HG02884 (cell line): ENCODE data around the gene TMEM263.
"Not testable (repeated sequence)": the region's sequence is repeated elsewhere in the genome, so short reads cannot be mapped to it uniquely, and the experiment has no call there.

Experiments
- ATAC-seq: cut with Tn5 transposase; IDR thresholded peaks from one replicate; pipeline ENCODE4 v1.9.1; 2021; ENCODE audit warnings: mild to moderate bottlenecking, moderate library complexity; ENCODE audit not compliant: unreplicated experiment

The TMEM263 gene

GRCh38 chr12:106955377-106956047 is at the start of gene TMEM263:
TSS of gene TMEM263 (plus strand) at chr12:106955907. CDS start at chr12:106967117, 11,210 bp downstream.
- ATAC-seq: peak; percentile 66

DNA sequence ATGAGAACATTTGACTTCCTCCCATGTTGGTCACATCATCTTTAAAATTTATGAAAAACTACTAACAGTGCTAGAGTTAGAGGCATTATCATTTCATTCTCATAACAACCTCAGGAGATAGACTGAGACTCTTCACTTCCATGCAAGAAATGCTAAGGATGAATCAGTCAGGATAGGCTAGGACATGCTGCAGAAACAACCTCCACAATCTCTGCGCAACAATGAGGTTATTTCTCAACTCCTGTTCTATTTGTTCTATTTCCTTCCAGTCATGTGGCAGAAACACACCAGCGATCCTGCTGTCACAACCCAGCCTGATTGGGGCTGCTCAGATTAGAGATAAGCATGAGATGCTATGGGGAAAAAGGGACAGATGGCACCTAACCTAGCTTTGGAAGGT is 49.0 kb upstream of the TMEM263 start:
- no peak for ATAC-seq

- ATAC-seq: no peak
These were observed 48.3 kb upstream of the TMEM263 start for GRCh38 chr12:106907411-106907810.

GRCh38 chr12:106907846-106908245 is 47.9 kb upstream of the TMEM263 start:
- ATAC-seq: no peak

DNA sequence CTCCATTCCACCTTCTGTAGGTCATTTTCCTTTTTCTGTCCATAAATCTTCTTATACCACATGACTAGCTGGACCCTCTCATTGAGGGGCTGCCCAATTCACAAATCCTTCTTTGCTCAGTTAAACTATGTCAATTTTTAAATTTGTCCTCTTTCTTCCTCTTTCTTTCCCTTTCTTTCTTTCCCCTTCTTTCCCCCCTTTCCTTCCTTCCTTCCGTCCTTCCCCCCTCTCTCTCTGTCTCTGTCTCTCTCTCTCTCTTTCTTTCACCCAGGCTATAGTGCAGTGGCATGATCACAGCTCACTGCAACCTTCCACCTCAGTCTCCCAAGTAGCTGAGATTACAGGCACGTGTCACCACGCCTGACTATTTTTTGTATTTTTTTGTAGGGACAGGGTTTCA is 47.1 kb upstream of the TMEM263 start:
- no peak for ATAC-seq

GRCh38 chr12:106910202-106910601 is 45.5 kb upstream of the TMEM263 start:
- ATAC-seq: peak; percentile 75

- ATAC-seq: no peak
These were observed 44.1 kb upstream of the TMEM263 start for GRCh38 chr12:106911581-106911980.

- ATAC-seq: no peak
These were observed 42.3 kb upstream of the TMEM263 start for GRCh38 chr12:106913456-106913855.

DNA sequence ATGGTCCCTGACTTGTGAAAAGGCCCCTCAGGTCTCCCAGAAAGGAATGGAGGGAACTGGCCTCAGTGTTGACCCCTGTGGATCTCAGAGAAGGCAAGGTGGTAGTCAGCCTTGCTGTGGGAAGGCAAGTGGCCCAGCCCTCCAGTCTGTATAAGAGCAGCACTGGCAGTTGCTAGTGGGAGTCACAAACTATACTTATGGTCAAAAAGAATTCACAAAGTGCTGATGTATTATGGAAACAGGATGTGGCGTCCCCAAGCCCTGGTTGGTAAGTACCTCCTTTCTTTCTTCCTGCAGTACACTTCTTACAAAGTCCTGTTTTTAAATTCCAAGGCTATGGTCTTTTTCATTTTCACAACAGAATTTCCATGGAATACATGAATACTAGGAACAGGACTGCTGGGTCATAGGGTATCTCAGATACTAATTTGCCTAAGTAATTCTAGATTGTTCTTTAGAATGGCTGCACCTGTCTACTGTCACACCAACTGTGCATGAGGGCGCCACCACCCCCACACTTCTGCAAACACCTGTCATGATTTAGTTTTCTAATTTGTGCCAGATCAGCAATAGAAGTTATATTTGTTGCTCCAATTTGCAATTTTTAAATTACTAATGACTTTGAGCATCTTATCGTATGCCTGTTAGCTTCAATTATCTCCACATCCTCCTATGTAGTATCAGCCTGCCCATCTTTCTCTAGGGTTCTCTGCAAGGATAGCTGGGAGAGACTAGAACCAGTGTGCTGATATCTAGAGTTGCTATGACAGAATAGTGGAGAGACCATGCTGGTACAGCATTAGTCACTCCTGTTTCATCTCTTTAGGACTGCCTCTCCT is 40.7 kb upstream of the TMEM263 start:
- peak; percentile 48 for ATAC-seq

GRCh38 chr12:106915635-106916026 is 40.1 kb upstream of the TMEM263 start:
- no peak for ATAC-seq

DNA sequence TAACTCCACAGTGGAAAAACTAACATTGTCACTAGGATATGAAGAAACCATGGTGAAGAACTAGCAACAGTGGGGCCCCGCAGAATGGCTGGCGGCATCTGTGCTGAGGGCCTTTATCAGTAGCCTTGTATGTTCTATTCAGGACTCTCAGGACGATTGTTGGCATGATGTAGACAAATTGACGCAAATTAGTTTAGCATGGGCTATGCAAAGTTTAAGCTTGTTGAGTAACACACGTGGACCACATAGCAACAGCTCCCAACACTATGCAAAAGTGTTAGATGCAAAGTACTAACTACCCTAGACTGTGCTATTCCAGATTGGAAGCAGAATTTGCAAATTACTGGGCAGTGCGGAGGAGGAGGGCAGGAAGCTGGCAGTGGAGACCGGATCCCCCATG is 38.2 kb upstream of the TMEM263 start:
- no peak for ATAC-seq

- no peak for ATAC-seq
These were observed 37.0 kb upstream of the TMEM263 start for GRCh38 chr12:106918746-106919145.

- ATAC-seq: no peak
These were observed 35.7 kb upstream of the TMEM263 start for GRCh38 chr12:106919910-106920544.

DNA sequence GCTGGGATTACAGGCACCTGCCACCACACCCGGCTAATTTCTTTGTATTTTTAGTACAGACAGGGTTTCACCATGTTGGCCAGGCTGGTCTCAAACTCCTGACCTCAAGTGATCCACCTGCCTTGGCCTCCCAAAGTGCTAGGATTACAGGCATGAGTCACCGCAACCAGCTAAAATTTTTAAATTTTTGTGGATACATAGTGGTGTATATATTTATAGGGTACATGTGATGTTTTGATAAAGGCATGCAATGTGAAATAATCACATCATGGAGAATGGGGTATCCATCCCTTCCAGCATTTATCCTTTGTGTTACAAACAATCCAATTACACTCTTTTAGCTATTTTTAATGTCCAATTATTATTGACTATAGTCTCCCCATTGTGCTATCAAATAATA is 33.7 kb upstream of the TMEM263 start:
- not testable (repeated sequence) for ATAC-seq

GRCh38 chr12:106923594-106923993 is 32.1 kb upstream of the TMEM263 start:
- not testable (repeated sequence) for ATAC-seq

- ATAC-seq: no peak
These were observed 31.3 kb upstream of the TMEM263 start for GRCh38 chr12:106924268-106924861.

DNA sequence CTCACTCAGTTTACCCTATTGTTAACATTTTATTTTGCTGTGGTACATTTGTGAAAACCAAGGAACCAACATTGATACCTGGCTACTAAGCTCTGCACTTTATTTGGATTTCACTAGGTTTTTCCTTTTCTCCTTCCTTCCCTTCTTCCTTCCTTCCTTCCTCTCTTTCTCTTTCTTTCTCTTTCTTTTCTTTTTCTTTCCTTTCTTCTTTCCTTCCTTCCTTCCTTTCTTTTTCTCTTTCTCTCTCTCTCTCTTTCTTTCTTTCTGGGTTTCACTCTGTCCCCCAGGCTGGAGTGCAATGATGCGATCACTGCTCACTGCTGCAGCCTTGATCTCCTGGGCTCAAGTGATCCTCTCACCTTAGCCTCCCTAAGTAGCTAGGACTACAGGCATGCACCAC is 29.1 kb upstream of the TMEM263 start:
- ATAC-seq: no peak

GRCh38 chr12:106934277-106934676 is 21.4 kb upstream of the TMEM263 start:
- no peak for ATAC-seq

DNA sequence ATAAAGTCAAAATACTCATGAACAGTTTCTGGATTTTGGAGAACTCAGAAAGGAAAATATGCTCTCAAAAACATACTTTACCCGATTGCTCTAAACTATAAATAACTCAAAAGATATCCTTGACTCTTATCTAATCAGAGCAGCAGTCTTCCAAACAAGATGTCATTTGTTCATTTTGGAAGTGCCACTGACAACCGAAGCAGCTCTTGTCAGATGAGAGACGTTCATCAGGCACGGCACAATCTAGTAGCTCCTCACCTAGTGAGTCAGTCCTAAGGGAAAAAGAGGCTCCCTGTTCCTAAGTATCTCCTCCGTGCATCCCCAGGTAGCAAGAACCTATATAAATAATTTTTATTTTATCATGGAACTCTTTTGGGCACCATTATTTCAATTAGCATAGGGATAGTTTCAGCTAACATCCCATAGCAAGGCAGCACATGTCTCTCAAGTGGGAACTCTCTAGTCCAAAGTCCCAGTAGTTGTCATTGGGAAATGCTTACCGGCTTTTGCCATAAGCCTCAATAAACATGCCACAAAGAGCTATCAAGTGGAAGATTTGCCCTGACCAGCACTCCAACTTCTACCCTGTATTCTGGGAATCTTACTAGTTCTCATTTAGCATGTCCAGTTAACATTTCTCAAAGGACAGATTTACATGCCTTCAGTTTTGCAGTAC is 14.1 kb upstream of the TMEM263 start:
- no peak for ATAC-seq

GRCh38 chr12:106942775-106943174 is 12.9 kb upstream of the TMEM263 start:
- ATAC-seq: no peak
